Erythroblast (primary cell): ENCODE measurements around the gene BAIAP3.

Experiments used
- GATA1 ChIP-seq: IDR thresholded peaks from 2 replicates; pipeline ENCODE4 v1.6.1; 2011; ENCODE audit warnings: low read depth, mild to moderate bottlenecking, control low read depth, low read length, moderate library complexity
- POLR2A ChIP-seq: IDR thresholded peaks from 2 replicates; pipeline ENCODE4 v1.6.1; 2011; ENCODE audit warnings: mild to moderate bottlenecking, low read length

DNA sequence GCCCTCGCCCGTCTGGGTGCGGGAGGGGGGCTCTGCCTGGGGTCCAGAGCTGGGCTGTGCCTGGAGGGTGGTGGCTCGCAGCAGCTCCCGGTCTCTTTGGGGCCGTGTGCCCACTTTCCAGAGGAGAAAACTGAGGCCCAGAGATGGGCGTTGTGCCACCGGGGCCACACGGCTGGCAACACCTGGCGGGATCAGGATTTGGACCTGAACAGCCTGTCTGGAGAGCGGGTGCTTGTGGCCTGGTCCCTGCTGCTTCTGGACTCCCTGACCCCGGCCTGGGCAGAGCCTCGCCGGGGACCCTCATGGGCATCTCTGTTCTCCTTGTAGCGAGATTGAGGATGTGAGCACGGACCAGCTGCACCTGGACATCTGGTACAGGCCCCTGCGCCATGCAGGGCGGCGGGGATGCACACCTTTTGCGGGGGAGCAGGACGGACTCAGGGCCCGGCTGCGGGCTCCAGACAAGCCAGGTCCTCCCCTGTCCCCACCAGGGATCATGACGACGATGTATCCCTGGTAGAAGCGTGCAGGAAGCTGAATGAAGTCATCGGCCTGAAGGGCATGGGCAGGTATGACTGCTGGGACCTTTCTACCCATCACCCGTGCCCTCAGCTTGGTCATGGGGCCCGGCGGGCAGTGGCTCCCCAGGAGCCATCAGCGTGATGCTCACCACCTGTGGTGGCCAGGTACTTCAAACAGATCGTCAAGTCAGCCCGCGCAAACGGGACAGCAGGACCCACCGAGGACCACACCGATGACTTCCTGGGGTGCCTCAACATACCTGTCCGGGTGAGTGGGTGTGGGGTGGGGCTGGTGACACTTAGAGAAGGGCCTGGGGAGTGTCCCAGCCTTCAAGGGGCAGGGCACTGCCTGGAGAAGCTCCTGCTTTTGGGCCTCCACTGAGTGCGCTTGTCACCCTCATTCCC, 8.3 kb downstream of the BAIAP3 start:
- no peak for TF ChIP-seq POLR2A
- no peak for TF ChIP-seq GATA1
